C4-2B (cell line): ENCODE results near the gene IL36B.

Experiments used
- CTCF ChIP-seq: fragments of 450-650 bp; conservative IDR thresholded peaks from 2 replicates; pipeline ENCODE4 v1.5.1; 2017; ENCODE audit warnings: mild to moderate bottlenecking
- ZFX ChIP-seq: fragments of 450-650 bp; IDR thresholded peaks from 2 replicates; pipeline ENCODE4 v1.6.1; 2017

DNA sequence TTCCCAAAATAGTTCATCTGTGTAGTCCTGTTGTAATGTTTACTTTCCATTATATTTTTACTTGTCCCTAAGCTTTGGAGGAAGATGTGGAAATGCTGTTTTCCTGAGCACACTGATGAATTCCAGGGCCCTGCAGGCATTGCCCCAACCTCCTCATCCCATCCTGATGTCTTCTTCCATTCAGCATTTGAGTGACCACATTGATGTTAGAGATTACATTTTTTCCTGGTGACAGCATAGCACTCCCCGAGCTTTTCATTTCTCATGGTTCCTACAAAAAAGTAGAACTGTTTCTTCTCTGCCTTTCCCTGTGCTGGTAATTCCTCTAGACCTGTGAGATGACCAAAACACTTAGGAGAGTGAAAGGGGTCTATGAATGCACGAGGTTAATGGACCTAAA lies 42.6 kb downstream of the IL36B start:
- TF ChIP-seq ZFX (no peak), CTCF (no peak)
